Fibroblast of lung (primary cell): Measurements from ENCODE around the gene NKTR.

ENCODE experiments used
- EZH2 ChIP-seq: IDR thresholded peaks from 2 replicates; pipeline ENCODE4 v1.5.1; 2012; ENCODE audit warnings: low read length, control low read depth, mild to moderate bottlenecking; ENCODE audit errors: missing control alignments
- TF ChIP-seq, protein P1 (sequence below), 2 donors: IDR thresholded peaks in 1 of 2; conservative IDR thresholded peaks in 1 of 2; 1 replicate in 1 of 2; 2 replicates in 1 of 2; pipeline ENCODE4 v1.5.1; 2011 to 2012; ENCODE audit warnings: low read length in 2 of 2, control low read depth in 1 of 2, inconsistent platforms in 1 of 2, low read depth in 1 of 2, mild to moderate bottlenecking in 1 of 2

DNA sequence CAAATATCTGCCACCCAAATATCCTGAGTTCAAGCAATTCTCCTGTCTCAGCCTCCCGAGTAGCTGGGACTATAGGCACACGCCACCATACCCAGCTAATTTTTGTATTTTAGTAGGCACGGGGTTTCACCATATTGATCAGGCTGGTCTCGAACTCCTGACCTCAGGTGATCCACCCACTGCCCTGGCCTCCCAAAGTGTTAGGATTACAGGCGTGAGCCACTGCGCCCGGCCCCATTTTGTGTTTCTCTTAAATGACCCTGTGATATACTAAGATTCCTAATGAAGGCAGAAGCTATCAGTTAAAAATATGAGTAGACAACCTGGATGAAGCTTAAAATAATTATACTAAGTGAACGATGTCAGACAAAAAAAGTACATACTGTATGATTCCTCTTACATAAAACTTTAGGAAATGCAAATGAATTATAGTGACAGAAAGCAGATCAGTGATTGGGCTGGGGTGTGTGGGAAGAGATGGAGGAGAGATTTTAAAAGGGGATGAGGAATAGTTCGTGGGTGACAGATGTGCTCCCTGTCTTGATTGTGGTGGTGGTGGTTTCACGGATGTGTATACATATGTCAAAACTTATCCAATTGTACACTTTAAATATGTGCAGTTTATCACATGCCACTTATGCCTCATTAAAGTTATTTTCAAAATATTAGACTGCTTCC is 81.0 kb downstream of the NKTR start:
- TF ChIP-seq EZH2: no peak
- TF ChIP-seq, protein P1, sequence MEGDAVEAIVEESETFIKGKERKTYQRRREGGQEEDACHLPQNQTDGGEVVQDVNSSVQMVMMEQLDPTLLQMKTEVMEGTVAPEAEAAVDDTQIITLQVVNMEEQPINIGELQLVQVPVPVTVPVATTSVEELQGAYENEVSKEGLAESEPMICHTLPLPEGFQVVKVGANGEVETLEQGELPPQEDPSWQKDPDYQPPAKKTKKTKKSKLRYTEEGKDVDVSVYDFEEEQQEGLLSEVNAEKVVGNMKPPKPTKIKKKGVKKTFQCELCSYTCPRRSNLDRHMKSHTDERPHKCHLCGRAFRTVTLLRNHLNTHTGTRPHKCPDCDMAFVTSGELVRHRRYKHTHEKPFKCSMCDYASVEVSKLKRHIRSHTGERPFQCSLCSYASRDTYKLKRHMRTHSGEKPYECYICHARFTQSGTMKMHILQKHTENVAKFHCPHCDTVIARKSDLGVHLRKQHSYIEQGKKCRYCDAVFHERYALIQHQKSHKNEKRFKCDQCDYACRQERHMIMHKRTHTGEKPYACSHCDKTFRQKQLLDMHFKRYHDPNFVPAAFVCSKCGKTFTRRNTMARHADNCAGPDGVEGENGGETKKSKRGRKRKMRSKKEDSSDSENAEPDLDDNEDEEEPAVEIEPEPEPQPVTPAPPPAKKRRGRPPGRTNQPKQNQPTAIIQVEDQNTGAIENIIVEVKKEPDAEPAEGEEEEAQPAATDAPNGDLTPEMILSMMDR (conservative IDR thresholded peaks at IDR 0.05 in 1 of 2, IDR thresholded peaks at IDR 0.05 in 1 of 2; ENCODE audit: low read depth in 1 of 2, low read length in 2 of 2): no peak
